Caki2 (cell line): ENCODE results near the gene CLASRP. TPM values are rescaled to one million over a fixed set of nuclear protein-coding genes. Genes with fewer than 3 reads are reported as not detected.
"Not testable (repeated sequence)": the region's sequence is repeated elsewhere in the genome, so short reads cannot be mapped to it uniquely, and the experiment has no call there.

Experiments
- DNase-seq: peaks from one replicate; pipeline ENCODE4 v3.0.0-alpha.2; 2015; ENCODE audit warnings: low read depth
- in situ Hi-C: cut with HindIII; loops from 2 replicates; pipeline ENCODE4 v1.10.0; 2016; ENCODE audit warnings: low sequenced_read_pairs, low pct_unique_long_range_greater_than_20kb, mixed read lengths
- total RNA-seq: library from RNA; depleted of rRNA; stranded (reverse); fragments of >200 nt; shearing (Covaris generic); gene quantifications from 2 replicates; pipeline ENCODE4 v1.2.3, GENCODE V29; 2014; ENCODE audit warnings: low replicate concordance; rRNA removed

The CLASRP gene
- total RNA-seq, 1 experiment from 2014 or later = 13.8 TPM

DNA sequence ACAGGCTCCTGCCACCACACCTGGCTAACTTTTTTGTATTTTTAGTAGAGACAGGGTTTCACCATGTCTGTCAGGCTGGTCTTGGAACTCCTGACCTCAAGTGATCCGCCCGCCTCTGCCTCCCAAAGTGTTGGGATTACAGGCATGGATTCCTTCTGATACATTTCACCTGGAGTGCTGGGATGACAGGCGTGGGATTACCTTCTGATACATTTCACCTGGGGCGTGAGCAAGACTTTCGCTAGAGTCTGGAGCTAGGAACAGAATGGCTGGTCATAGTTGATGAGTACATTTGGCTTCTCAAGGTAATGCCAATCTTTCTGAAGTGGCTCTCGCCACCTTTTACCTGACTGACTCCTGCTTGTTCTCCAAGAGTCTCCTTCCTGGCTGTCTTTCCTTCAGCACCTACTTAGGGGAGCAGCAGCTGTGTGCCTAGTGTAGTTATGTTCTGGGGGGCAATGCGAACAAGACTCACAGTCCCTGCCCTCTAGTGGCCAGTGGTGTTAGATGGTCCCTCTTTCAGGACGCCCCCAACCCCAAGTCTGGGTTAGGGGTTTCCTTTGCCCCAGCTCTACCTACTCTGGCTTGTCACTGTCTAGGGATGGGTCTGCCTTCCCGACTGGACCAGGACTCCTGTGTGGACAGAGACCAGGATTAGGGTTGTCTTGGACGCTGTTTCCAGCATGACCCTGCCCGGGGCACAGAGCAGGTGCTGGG, 73.4 kb downstream of the CLASRP start:
- in situ Hi-C loops = no loop called here
- DNase-seq = no peak

DNA sequence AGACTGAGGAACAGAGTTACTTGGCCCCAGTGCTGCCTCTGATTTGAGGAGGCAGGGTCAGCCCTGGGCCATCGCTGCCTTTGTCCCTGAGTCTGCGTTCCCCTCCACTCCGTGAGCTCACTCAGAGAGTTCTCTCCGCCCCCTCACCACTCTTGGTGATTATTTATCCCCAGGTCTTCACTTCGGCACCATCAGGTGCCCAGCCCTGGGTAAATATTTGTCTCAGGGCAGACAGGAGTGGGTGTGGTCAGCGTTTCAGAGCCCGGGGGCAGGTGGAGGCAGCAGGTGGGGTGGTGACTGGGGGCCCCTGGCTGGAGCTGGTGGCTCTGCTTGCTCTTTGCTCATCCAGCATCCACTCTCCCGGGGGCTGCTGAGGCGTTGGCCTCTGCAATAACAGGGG, 74.8 kb downstream of the CLASRP start:
- in situ Hi-C loops = no loop called here
- DNase-seq = no peak

DNA sequence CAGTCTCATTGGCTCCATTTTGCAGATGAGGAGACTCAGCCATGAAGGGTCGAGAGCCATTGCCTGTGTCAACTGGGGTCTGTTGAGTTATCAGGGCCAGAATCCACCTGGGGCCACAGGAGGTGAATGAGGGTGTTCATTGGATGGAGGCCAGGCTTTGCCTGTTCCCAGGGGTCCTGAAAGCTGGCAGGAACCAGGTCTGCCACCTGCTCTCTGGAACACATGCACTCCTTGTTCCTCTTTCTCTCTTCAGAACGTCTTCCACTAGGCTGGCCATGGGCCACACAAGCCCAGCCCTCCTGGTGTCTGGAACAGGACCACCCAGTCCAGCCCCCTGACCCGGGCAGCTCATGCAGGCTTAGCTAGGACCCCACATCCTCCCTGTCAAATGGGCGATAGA, 75.3 kb downstream of the CLASRP start:
- DNase-seq = no peak
- in situ Hi-C loops = no loop called here

DNA sequence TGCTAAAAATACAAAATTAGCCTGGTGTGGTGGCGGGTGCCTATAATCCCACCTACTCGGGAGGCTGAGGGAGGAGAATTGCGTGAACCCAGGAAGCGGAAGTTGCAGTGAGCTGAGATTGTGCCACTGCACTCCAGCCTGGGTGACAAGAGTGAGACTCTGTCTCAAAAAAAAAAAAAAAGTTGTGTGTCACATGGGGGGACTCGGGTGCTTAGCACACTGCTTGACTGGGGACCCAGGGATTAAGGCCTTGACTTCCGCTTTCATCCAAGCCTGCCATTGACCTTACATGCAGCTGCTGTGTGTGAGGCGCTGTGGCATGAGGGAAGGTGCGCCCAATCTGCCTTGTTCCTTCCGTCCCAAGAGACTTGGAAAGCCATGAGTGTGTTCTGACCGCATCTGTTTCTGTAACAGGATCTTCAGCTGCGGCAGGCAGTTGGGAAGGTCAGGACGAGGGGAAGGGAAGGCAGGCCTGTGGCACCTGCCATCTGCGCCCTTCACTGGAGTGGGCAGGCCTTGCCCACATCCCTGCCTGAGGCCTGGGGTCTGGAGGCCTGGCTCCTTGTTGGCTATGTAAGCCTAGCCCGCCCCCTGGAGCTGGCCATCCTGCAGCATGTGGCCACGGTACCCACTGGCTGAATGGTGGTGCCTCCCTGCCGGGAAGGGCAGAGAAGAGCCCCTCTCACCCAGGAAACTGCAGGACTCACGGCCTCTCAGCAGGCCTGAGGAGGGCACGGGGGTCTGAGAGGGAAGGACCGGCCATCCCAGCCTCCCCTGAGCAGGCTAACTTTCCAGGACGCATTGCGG, 77.2 kb downstream of the CLASRP start:
- in situ Hi-C loops = no loop called here

DNA sequence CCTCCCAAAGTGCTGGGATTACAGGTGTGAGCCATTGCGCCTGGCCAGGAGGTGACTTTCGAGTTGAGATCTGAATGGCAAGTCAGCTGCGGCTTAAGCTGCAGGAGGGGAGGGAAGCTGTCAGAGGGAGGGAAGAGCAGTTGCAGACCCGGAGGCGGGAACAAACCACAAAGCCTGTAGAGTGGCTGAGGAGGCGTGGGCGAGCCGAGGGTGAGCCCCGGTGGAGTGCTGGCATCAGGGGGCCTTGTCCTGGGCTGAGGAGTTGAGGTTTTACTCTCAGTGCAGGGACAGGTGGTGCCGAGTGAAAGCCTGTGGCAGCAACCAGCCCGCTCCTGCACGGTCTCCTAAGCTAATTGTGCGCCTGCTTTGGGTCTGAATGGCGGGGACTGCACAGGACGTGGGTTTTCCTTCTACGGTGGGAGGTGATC, 78.3 kb downstream of the CLASRP start:
- in situ Hi-C loops = no loop called here
- no peak for DNase-seq

More for the DNA sequence above, 77.2 kb downstream of the CLASRP start:
- DNase-seq = no peak

DNA sequence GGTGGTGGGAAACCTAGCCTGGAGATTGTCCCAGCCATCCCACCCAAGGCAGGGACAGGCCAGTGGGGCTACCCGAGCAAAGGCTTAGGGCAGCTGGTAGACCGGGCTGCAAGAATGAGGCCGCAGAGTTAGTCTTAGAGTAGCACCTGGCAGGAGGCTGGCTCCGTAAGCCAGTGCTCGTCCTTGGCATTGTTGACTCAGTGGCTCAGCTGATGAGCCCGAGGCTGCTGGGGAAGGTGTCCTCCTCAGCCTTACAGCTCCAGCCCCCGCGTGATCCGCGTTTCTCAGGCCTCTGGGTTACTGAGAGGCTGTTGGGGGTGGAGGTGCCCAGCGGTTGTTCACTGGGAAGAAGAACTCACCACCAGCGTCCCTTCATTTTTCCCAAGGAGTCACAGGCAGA, 78.8 kb downstream of the CLASRP start:
- in situ Hi-C loops = no loop called here
- DNase-seq = no peak

DNA sequence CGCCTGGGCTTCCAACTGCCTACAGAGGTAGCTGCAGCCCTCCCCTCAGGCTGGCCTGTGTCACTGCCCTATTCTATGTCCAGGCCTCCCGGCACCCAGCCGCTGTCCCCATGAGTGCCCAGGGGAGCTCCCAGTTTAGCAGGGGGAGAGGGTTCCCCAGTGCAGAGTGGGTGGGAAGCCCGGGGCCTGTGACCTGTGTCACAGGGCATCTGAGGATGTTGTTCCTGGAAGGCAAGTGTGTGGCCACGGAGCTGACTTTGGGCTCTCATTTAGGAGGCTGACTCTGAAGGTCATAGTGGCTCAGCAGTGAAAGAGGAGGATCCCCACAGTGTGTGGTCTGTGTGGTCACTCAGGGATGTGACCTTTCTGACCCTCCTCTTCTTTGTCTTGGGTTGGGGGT, 79.3 kb downstream of the CLASRP start:
- DNase-seq = no peak
- in situ Hi-C loops = no loop called here

DNA sequence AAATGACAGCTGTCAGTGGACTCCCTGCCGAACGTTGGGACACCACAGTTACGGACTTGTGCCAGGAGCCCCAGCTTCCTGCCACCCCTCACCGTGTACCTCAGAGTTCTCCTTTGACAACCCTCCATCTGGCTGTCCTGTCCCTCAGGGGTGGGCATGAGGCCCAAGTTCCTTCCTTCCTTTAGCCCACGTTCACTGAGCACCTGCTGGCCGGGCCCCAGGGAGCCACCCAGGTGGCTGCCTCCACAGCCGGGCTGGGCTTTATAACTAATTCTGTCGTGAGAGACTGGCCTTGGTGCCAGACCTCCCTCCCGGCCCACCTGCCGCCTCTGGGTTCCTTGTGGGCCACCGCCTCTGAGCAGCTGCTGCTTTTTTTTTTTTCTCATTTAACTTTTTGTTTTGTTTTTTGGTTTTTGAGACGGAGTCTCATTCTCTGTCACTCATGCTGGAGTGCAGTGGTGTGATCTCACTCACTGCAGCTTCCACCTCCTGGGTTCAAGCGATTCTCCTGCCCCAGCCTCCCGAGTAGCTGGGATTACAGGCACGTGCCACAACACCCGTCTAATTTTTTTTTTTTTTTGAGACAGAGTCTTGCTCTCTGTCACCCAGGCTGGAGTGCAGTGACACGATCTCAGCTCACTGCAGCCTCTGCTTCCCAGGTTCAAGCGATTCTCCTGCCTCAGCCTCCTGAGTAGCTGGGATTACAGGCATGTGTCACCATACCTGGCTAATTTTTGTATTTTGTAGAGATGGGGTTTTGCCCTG, 79.9 kb downstream of the CLASRP start:
- in situ Hi-C loops, DNase-seq: not testable (repeated sequence)

DNA sequence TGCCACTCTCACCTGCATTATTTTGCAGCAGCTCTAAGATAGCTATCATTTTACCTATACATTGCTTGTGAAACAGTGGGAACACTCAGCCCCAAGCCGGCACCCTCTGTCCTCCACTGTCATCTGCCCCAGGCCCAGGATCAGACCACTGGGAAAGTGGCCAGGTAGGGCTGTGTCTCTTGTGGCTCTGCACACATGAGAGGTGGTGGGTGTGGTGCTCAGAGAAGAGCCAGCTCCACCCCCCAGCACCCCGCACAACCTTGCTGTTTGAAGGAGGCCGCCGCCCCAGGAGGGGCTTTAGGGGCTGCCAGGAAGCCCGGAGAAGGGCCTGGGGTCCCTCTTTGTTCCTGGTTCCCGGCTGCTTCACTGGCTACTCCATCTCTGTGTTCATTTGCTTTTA, 80.7 kb downstream of the CLASRP start:
- in situ Hi-C loops = no loop called here
- DNase-seq = no peak

Other genes starting within 250 kb of the CLASRP start
- gene BCAM, start 229.9 kb upstream of the CLASRP start, total RNA-seq = 67.7 and 79.1 TPM in 2 replicates
- 90.0 and 91.5 TPM in 2 replicates for gene NECTIN2, start 192.7 kb upstream of the CLASRP start, total RNA-seq
- gene TOMM40, start 147.8 kb upstream of the CLASRP start, total RNA-seq = 228 and 263 TPM in 2 replicates
- gene APOE, start 133.2 kb upstream of the CLASRP start, total RNA-seq = 1.8 and 6.7 TPM in 2 replicates
- gene APOC1, start 124.4 kb upstream of the CLASRP start, total RNA-seq = 6.1 and 24.1 TPM in 2 replicates
- gene APOC4, start 96.8 kb upstream of the CLASRP start, total RNA-seq = not detected in 2 replicates
- gene APOC2, start 93.0 kb upstream of the CLASRP start, total RNA-seq = not detected in 2 replicates
- 10.9 and 24.3 TPM in 2 replicates for gene CLPTM1, start 83.7 kb upstream of the CLASRP start, total RNA-seq
- 24.8 and 41.4 TPM in 2 replicates for gene RELB, start 37.6 kb upstream of the CLASRP start, total RNA-seq
- gene ZNF296, start 37.4 kb downstream of the CLASRP start, total RNA-seq = not detected in 2 replicates
- gene GEMIN7, start 40.2 kb downstream of the CLASRP start, total RNA-seq = 79.7 and 108 TPM in 2 replicates
- gene PPP1R37, start 54.1 kb downstream of the CLASRP start, total RNA-seq = 95.2 and 106 TPM in 2 replicates
- not detected in 2 replicates for gene NKPD1, start 121.9 kb downstream of the CLASRP start, total RNA-seq
- 46.7 and 82.4 TPM in 2 replicates for gene TRAPPC6A, start 139.2 kb downstream of the CLASRP start, total RNA-seq
- gene BLOC1S3, start 139.7 kb downstream of the CLASRP start, total RNA-seq = 10.2 and 13.3 TPM in 2 replicates
- gene EXOC3L2, start 206.4 kb downstream of the CLASRP start, total RNA-seq = not detected in 2 replicates
- 10.4 and 24.1 TPM in 2 replicates for gene MARK4, start 212.2 kb downstream of the CLASRP start, total RNA-seq